Fibroblast of lung (primary cell): ENCODE data around the gene CPS1. TPM values are rescaled to one million over a fixed set of nuclear protein-coding genes. Genes with fewer than 3 reads are reported as not detected.

Experiments used
- DNase-seq, 2 donors: peaks; one replicate each; pipeline versions ENCODE4 v3.0.0 to v3.0.0-alpha.2; 2010; ENCODE audit warnings: low read depth in 2 of 2
- H2AFZ ChIP-seq: 2 replicates; pipeline ENCODE4 v1.5.1; 2012; ENCODE audit warnings: low read length, control low read depth, inconsistent platforms
- H3K27ac ChIP-seq: 2 replicates; pipeline ENCODE4 v1.5.1; 2011; ENCODE audit warnings: low read length, control low read depth; ENCODE audit not compliant: insufficient read depth
- H3K27me3 ChIP-seq: 2 replicates; pipeline ENCODE4 v1.5.1; 2011; ENCODE audit warnings: mild to moderate bottlenecking, low read length; ENCODE audit not compliant: control insufficient read depth, insufficient read depth
- H3K36me3 ChIP-seq: 2 replicates; pipeline ENCODE4 v1.5.1; 2011; ENCODE audit warnings: low read length; ENCODE audit not compliant: control insufficient read depth, insufficient read depth
- H3K4me1 ChIP-seq: 2 replicates; pipeline ENCODE4 v1.5.1; 2011; ENCODE audit warnings: low read length; ENCODE audit not compliant: control insufficient read depth, insufficient read depth; ENCODE audit errors: extremely low read depth
- H3K4me2 ChIP-seq: 2 replicates; pipeline ENCODE4 v1.5.1; 2011; ENCODE audit warnings: low read length, control low read depth; ENCODE audit not compliant: insufficient read depth; ENCODE audit errors: extremely low read depth
- H3K4me3 ChIP-seq, 4 experiments: fragments of 200-600 bp in 1 of 4; sonication (generic) in 1 of 4; replicated peaks in 1 of 4; 2 replicates each; pipeline ENCODE4 v1.5.1; 2011 to 2016; ENCODE audit warnings: low read length in 4 of 4, low read depth in 3 of 4, mild to moderate bottlenecking in 3 of 4, control low read depth in 2 of 4, inconsistent platforms in 1 of 4, mixed read lengths in 1 of 4; ENCODE audit not compliant: insufficient read depth in 1 of 4; ENCODE audit errors: control extremely low read depth in 1 of 4
- H3K79me2 ChIP-seq: 2 replicates; pipeline ENCODE4 v1.5.1; 2012; ENCODE audit warnings: mild to moderate bottlenecking, low read length, inconsistent platforms; ENCODE audit not compliant: control insufficient read depth, insufficient read depth
- H3K9ac ChIP-seq: 2 replicates; pipeline ENCODE4 v1.5.1; 2011; ENCODE audit warnings: mild to moderate bottlenecking, low read length, control low read depth; ENCODE audit not compliant: insufficient read depth
- H3K9me3 ChIP-seq: 2 replicates; pipeline ENCODE4 v1.5.1; 2012; ENCODE audit warnings: low read depth, low read length; ENCODE audit not compliant: control insufficient read depth, insufficient read depth
- H4K20me1 ChIP-seq: 2 replicates; pipeline ENCODE4 v1.5.1; 2011; ENCODE audit warnings: low read length; ENCODE audit not compliant: control insufficient read depth, insufficient read depth; ENCODE audit errors: extremely low read depth
- CTCF ChIP-seq, 2 donors: IDR thresholded peaks in 1 of 2; conservative IDR thresholded peaks in 1 of 2; 1 replicate in 1 of 2; 2 replicates in 1 of 2; pipeline ENCODE4 v1.5.1; 2011 to 2012; ENCODE audit warnings: low read length in 2 of 2, control low read depth in 1 of 2, inconsistent platforms in 1 of 2, low read depth in 1 of 2, mild to moderate bottlenecking in 1 of 2
- EZH2 ChIP-seq: IDR thresholded peaks from 2 replicates; pipeline ENCODE4 v1.5.1; 2012; ENCODE audit warnings: low read length, control low read depth, mild to moderate bottlenecking; ENCODE audit errors: missing control alignments
- polyA plus RNA-seq, 2 donors: library from polyadenylated mRNA; depleted of rRNA in 1 of 2; stranded (reverse) in 1 of 2; unstranded in 1 of 2; fragments of >200 nt; gene quantifications; 2 replicates each; pipeline ENCODE4 v1.2.1, GENCODE V29; 2011 to 2012; ENCODE audit warnings: missing spikeins in 1 of 2
- total RNA-seq: library from RNA; depleted of rRNA; stranded (reverse); fragments of >200 nt; gene quantifications from 2 replicates; pipeline ENCODE4 v1.2.1, GENCODE V29; 2014

The CPS1 gene
- total and polyA plus RNA-seq, 2 donors (not counting 1 experiment from before 2014, with no cell fraction given), result 25.7 to 27.4 TPM

- H3K36me3 ChIP-seq, result no peaks in the 10 kb centered on the region
- no peaks in the 10 kb centered on the region for H3K79me2 ChIP-seq
- H3K27ac ChIP-seq, result no peak overlapping the region
- TF ChIP-seq EZH2 (no peak), CTCF (conservative IDR thresholded peaks at IDR 0.05 in 1 of 2, IDR thresholded peaks at IDR 0.05 in 1 of 2; ENCODE audit: low read depth in 1 of 2, low read length in 2 of 2) (no peak)
- H3K9ac ChIP-seq, result no peak overlapping the region
- H3K4me2 ChIP-seq, result no peak overlapping the region
- H3K27me3 ChIP-seq, result no peaks in the 10 kb centered on the region
- H2AFZ ChIP-seq, result no peak overlapping the region
- DNase-seq, result no peak
- H3K4me1 ChIP-seq, result no peaks in the 10 kb centered on the region
- no peak overlapping the region for H3K4me3 ChIP-seq
- no peaks in the 10 kb centered on the region for H3K9me3 ChIP-seq
- H4K20me1 ChIP-seq, result no peaks in the 10 kb centered on the region
Observed at GRCh38 chr2:210567279-210567678, 10.9 kb downstream of the CPS1 start.

- no peak overlapping the region for H3K27ac ChIP-seq
- TF ChIP-seq EZH2 (no peak), CTCF (conservative IDR thresholded peaks at IDR 0.05 in 1 of 2, IDR thresholded peaks at IDR 0.05 in 1 of 2; ENCODE audit: low read depth in 1 of 2, low read length in 2 of 2) (no peak)
- no peak overlapping the region for H3K9ac ChIP-seq
Observed at GRCh38 chr2:210568108-210568507, 11.7 kb downstream of the CPS1 start.

GRCh38 chr2:210577263-210578071 is 21.1 kb downstream of the CPS1 start:
- no peak for TF ChIP-seq EZH2
- peak; percentile 73 to 82 for TF ChIP-seq CTCF (conservative IDR thresholded peaks at IDR 0.05 in 1 of 2, IDR thresholded peaks at IDR 0.05 in 1 of 2; ENCODE audit: low read depth in 1 of 2, low read length in 2 of 2)
- DNase-seq, result peak; percentile 45 to 67

More at GRCh38 chr2:210568108-210568507, 11.7 kb downstream of the CPS1 start:
- H3K27me3 ChIP-seq, result no peaks in the 10 kb centered on the region
- H3K4me3 ChIP-seq, result no peak overlapping the region
- no peak for DNase-seq
- no peaks in the 10 kb centered on the region for H3K36me3 ChIP-seq
- H4K20me1 ChIP-seq, result no peaks in the 10 kb centered on the region
- H3K4me2 ChIP-seq, result no peak overlapping the region
- H2AFZ ChIP-seq, result no peak overlapping the region
- no peaks in the 10 kb centered on the region for H3K79me2 ChIP-seq
- no peaks in the 10 kb centered on the region for H3K4me1 ChIP-seq
- no peaks in the 10 kb centered on the region for H3K9me3 ChIP-seq

More at GRCh38 chr2:210577263-210578071, 21.1 kb downstream of the CPS1 start:
- H3K9me3 ChIP-seq, result no peaks in the 10 kb centered on the region
- H3K4me2 ChIP-seq, result no peak overlapping the region
- no peaks in the 10 kb centered on the region for H4K20me1 ChIP-seq
- no peaks in the 10 kb centered on the region for H3K79me2 ChIP-seq
- no peak overlapping the region for H3K4me3 ChIP-seq
- H3K27ac ChIP-seq, result no peak overlapping the region
- H3K9ac ChIP-seq, result no peak overlapping the region
- no peaks in the 10 kb centered on the region for H3K27me3 ChIP-seq
- H3K4me1 ChIP-seq, result no peaks in the 10 kb centered on the region
- no peaks in the 10 kb centered on the region for H3K36me3 ChIP-seq
- peak overlapping the region; percentile 44 for H2AFZ ChIP-seq
